Measurements from ENCODE around the gene KLF8.

DNA sequence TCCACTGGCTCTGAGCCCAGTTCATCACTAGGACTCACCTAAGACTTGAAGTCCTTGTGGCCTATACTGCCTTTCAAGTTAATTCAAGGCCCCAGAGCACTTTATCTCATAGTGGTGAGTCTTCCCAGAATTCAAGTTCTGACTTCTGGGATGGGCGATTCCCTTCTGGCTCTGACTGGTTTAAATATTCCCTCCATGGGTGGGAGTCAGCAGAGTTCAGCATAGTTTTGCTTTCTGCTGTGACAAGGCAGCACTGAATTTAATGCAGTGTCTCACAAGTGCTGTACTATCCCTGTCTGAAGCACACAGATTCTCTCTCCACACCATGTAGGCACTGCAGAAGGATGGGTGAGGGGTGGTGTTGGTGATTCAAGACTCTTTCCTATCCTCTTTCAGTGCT lies 46.5 kb downstream of the KLF8 start:
- TF ChIP-seq EZH2phosphoT487 (IDR thresholded peaks at IDR 0.05; ENCODE audit: insufficient read depth, low read depth) (no peak), EZH2 (IDR thresholded peaks at IDR 0.05; ENCODE audit: insufficient read depth, poor library complexity, severe bottlenecking) (no peak)

Measured in GM23248 (cell line).